Breast epithelium (tissue), 3 donors: ENCODE results near the gene CDCA7L.

Experiments
- CTCF ChIP-seq, 3 donors: fragments of 450-650 bp; IDR thresholded peaks; one replicate each; pipeline ENCODE4 v1.5.1; 2016 to 2017; ENCODE audit warnings: antibody characterized with exemption in 3 of 3, mild to moderate bottlenecking in 3 of 3, moderate library complexity in 3 of 3
- POLR2A ChIP-seq: fragments of 450-650 bp; IDR thresholded peaks from one replicate; pipeline ENCODE4 v1.6.1; 2016; ENCODE audit warnings: antibody characterized with exemption, mild to moderate bottlenecking, moderate library complexity

- TF ChIP-seq CTCF (IDR thresholded peaks at IDR 0.05) (no peak), POLR2A (no peak)
Observed at GRCh38 chr7:21920936-21921335, 24.8 kb downstream of the CDCA7L start.
